ENCODE measurements around the gene TPRA1. TPM values are rescaled to one million over a fixed set of nuclear protein-coding genes. Genes with fewer than 3 reads are reported as not detected.

The TPRA1 gene
- total and polyA plus RNA-seq, 2 of the 4 experiments (the other 2 are of a cell fraction): 17.9 to 40.1 TPM

GRCh38 chr3:127620637-127621375 is 30.3 kb upstream of the TPRA1 start:
- no peaks in the 10 kb centered on the region for H3K9me1 ChIP-seq (ENCODE audit: insufficient read depth, low read length)
- H3K4me2 ChIP-seq (ENCODE audit: low read depth, low read length): no peak overlapping the region
- BruUV-seq (replicated peaks): no TSS peak
- H3K56ac ChIP-seq (ENCODE audit: extremely low read depth, insufficient read depth, low read length): no peak overlapping the region
- H2AK5ac ChIP-seq (ENCODE audit: low read depth, low read length): no peak overlapping the region
- DNase-seq (no peak), ATAC-seq (ENCODE audit: low read depth) (no peak)
- H4K5ac ChIP-seq (ENCODE audit: low read depth, low read length): no peak overlapping the region
- no peak overlapping the region for H2BK20ac ChIP-seq (ENCODE audit: low read depth, low read length)
- intact Hi-C loops (cut with micrococcal nuclease) (no loop called here), in situ Hi-C loops (cut with MboI; ENCODE audit: low sequenced_read_pairs) (no loop called here), dilution Hi-C loops (cut with HindIII; ENCODE audit: low sequenced_read_pairs, unreplicated experiment) (no loop called here)
- H3K27me3 ChIP-seq (ENCODE audit: control insufficient read depth, insufficient read depth, low read length): no peaks in the 10 kb centered on the region
- ChIA-PET POLR2A (ENCODE audit: unreplicated experiment) (no interaction called here), CTCF (no interaction called here)
- H2AK9ac ChIP-seq (replicated peaks; ENCODE audit: low read depth, low read length, poor library complexity): no peak overlapping the region
- H3K23ac ChIP-seq (ENCODE audit: low read depth, low read length): no peak overlapping the region
- H3K27ac ChIP-seq (ENCODE audit: insufficient read depth, low read length): no peak overlapping the region
- H2BK120ac ChIP-seq (ENCODE audit: low read depth, low read length): no peak overlapping the region
- no peak overlapping the region for H2AFZ ChIP-seq (replicated peaks; ENCODE audit: low read length, poor library complexity)
- TF ChIP-seq CHD1 (IDR thresholded peaks at IDR 0.05; ENCODE audit: low read depth, low read length) (no peak), CEBPB (IDR thresholded peaks at IDR 0.05; ENCODE audit: low read depth, low read length) (no peak)
- no peak overlapping the region for H3K4ac ChIP-seq (ENCODE audit: low read depth, low read length)
- H4K91ac ChIP-seq (ENCODE audit: insufficient read depth, low read depth, low read length): no peak overlapping the region
- no peaks in the 10 kb centered on the region for H3K4me1 ChIP-seq (ENCODE audit: control insufficient read depth, insufficient read depth, low read length)
- H3K9me3 ChIP-seq (ENCODE audit: control insufficient read depth, insufficient read depth, low read length): no peaks in the 10 kb centered on the region
- 99% methylated on average over 18 of the region's 32 CpGs; no CpG with 5 or more reads in 1 of the 2 experiments for WGBS, 2 experiments (ENCODE audit: extremely low coverage in 2 of 2, insufficient read length in 1 of 2)
- peaks cover 27% of the 10 kb centered on the region for H3K36me3 ChIP-seq (ENCODE audit: control insufficient read depth, insufficient read depth, low read length)
- no peaks in the 10 kb centered on the region for H4K20me1 ChIP-seq (ENCODE audit: insufficient read depth, low read length)
- no peak overlapping the region for H3K14ac ChIP-seq (replicated peaks; ENCODE audit: low read depth, low read length)
- H3K9ac ChIP-seq (ENCODE audit: low read depth, low read length): no peak overlapping the region
- no peak overlapping the region for H4K8ac ChIP-seq (ENCODE audit: low read depth in 2 of 2, low read length in 2 of 2)
- no peak overlapping the region for H2BK15ac ChIP-seq (ENCODE audit: low read depth, low read length)
- H3K4me3 ChIP-seq (ENCODE audit: insufficient read depth, low read depth, low read length): no peak overlapping the region
- no peak overlapping the region for H3K18ac ChIP-seq (ENCODE audit: low read depth, low read length)
- H3K79me1 ChIP-seq (ENCODE audit: low read depth in 1 of 2, low read length in 2 of 2): no peaks in the 10 kb centered on the region
- H2BK5ac ChIP-seq (ENCODE audit: low read depth, low read length, poor library complexity, severe bottlenecking): no peak overlapping the region
